Stimulated activated effector memory CD8-positive, alpha-beta T cell treated with anti-CD3 and anti-CD28 coated beads, Interleukin-12 subunit alpha, Interleukin-12 subunit beta, amount 100 ng/mL, for 72 hours (primary cell): ENCODE data around the gene SNX3.
A peak's percentile ranks its signal among the peaks of the same experiment; 100 is the strongest.
"Not testable (repeated sequence)": the region's sequence is repeated elsewhere in the genome, so short reads cannot be mapped to it uniquely, and the experiment has no call there.

Experiments used
- ATAC-seq: fragments of 150-1000 bp; cut with Tn5 transposase; 2 replicates; pipeline ENCODE4 v1.10.0; 2021
- DNase-seq, 2 donors: peaks; one replicate each; pipeline ENCODE4 v3.0.0; 2021 to 2022; ENCODE audit warnings: low spot score in 2 of 2
- H3K27ac Mint-ChIP-seq: one replicate; pipeline ENCODE4 v1.8.0; 2022; ENCODE audit warnings: mild to moderate bottlenecking, mixed read lengths
- H3K36me3 Mint-ChIP-seq: one replicate; pipeline ENCODE4 v1.8.0; 2022; ENCODE audit warnings: mild to moderate bottlenecking, mixed read lengths
- H3K4me1 Mint-ChIP-seq: one replicate; pipeline ENCODE4 v1.8.0; 2022; ENCODE audit warnings: mixed read lengths
- H3K4me3 Mint-ChIP-seq: one replicate; pipeline ENCODE4 v1.8.0; 2022; ENCODE audit warnings: mild to moderate bottlenecking, mixed read lengths
- H3K9me3 Mint-ChIP-seq: one replicate; pipeline ENCODE4 v1.8.0; 2022; ENCODE audit warnings: mixed read lengths

The SNX3 gene

GRCh38 chr6:108277831-108278230 is 17.0 kb upstream of the SNX3 start:
- no peak for ATAC-seq
- Mint-ChIP-seq H3K4me1 (no peaks in the 10 kb centered on the region), H3K27ac (no peak overlapping the region), H3K4me3 (no peak overlapping the region), H3K9me3 (no peaks in the 10 kb centered on the region), H3K36me3 (no peaks in the 10 kb centered on the region)
- no peak for DNase-seq

- H3K4me1 Mint-ChIP-seq = no peaks in the 10 kb centered on the region
Observed at GRCh38 chr6:108277295-108277694, 16.5 kb upstream of the SNX3 start.

DNA sequence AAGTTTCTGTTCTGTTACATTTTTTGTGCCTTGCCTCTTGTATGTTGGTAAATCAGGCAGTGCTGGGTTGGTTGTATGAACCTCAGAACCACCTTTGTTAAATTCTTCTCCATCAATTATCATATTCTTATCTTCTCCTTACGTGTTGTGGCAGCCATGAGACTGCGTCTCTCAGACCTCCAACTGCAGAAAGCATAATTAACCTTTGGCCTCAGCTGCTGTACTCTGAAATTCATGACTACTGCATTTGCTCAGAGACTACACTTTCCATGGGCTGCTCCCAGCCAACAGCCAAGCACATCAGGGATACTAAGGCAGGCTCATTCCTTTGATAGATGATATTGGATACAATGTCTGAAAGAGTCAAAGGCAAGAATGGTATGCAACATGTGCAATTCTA is 15.1 kb upstream of the SNX3 start:
- DNase-seq (no peak), ATAC-seq (no peak)
- Mint-ChIP-seq H3K36me3 (no peaks in the 10 kb centered on the region), H3K27ac (no peak overlapping the region), H3K4me1 (no peaks in the 10 kb centered on the region), H3K9me3 (no peaks in the 10 kb centered on the region), H3K4me3 (no peak overlapping the region)

More at GRCh38 chr6:108277295-108277694, 16.5 kb upstream of the SNX3 start:
- Mint-ChIP-seq H3K36me3 (no peaks in the 10 kb centered on the region), H3K4me3 (no peak overlapping the region), H3K27ac (no peak overlapping the region), H3K9me3 (no peaks in the 10 kb centered on the region)
- no peak for ATAC-seq
- DNase-seq = no peak

- DNase-seq (no peak), ATAC-seq (no peak)
- Mint-ChIP-seq H3K4me1 (no peaks in the 10 kb centered on the region), H3K9me3 (no peaks in the 10 kb centered on the region), H3K27ac (no peak overlapping the region), H3K36me3 (no peaks in the 10 kb centered on the region), H3K4me3 (no peak overlapping the region)
Observed at GRCh38 chr6:108274546-108274945, 13.7 kb upstream of the SNX3 start.

- not testable (repeated sequence) for H3K9me3 Mint-ChIP-seq, DNase-seq, H3K4me3 Mint-ChIP-seq, H3K36me3 Mint-ChIP-seq, H3K27ac Mint-ChIP-seq, ATAC-seq, H3K4me1 Mint-ChIP-seq
Observed at GRCh38 chr6:108269955-108270354, 9.1 kb upstream of the SNX3 start.

DNA sequence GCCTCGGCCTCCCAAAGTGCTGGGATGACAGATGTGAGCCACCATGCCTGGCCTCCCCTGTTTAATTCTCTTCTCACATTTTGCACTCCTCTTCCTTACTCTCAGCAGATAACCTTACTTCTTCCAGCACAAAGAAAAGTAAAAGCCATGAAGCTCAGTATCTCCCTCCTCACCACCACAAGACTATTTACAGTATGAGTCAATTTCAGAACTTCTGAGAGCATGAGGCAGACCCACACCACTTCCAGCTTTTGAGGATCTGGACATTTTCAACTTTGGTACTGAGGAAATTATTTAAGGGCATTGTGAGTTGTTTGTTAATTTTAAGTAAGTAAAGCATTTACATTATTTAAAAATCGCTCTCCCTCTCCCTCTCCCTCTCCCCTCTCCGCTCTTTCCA is 8.0 kb upstream of the SNX3 start:
- no peaks in the 10 kb centered on the region for H3K36me3 Mint-ChIP-seq
- H3K4me1 Mint-ChIP-seq = no peaks in the 10 kb centered on the region
- H3K27ac Mint-ChIP-seq = no peak overlapping the region
- ATAC-seq = no peak
- no peak for DNase-seq
- H3K9me3 Mint-ChIP-seq = no peaks in the 10 kb centered on the region
- no peak overlapping the region for H3K4me3 Mint-ChIP-seq

- no peak for DNase-seq
- ATAC-seq = no peak
- Mint-ChIP-seq H3K27ac (no peak overlapping the region), H3K4me1 (no peaks in the 10 kb centered on the region), H3K4me3 (no peak overlapping the region), H3K36me3 (no peaks in the 10 kb centered on the region), H3K9me3 (no peaks in the 10 kb centered on the region)
Observed at GRCh38 chr6:108263371-108263770, 2.5 kb upstream of the SNX3 start.

DNA sequence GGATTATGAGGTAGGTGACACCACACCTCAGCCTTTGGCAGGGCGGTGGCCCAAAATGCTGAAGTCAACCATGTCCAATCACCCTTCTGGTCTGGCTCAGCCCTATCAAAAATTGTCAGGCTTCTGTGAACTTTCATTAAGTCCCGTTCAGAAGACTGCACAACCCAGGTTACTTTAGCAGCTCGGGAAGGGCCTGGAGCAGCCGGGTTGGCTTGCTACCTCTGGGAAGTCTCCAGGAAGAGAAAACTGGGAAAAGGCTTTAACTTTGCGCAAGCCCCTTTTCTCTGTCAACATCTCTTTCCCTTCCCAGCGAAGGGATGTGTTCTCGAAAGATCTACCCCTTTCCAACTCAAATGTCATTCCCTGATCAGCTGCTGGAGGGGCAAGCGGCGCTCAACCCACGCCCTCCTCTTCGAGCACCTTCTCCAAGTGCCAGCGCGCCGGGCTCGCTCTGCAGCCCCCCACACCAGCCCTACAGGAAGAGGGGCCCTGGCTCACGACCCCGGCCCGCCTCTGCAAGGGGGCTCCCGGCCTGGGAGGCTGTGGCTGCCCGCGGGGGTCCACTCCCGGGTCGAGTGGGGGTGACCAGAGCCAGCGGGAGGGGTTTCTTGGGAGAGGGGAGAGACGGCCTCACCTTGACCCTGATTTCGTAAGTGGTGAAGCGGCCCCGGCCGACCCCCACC is 573 bp downstream of the SNX3 start:
- Mint-ChIP-seq H3K9me3 (no peaks in the 10 kb centered on the region), H3K27ac (peak overlapping the region; percentile 93), H3K36me3 (peaks cover 5% of the 10 kb centered on the region), H3K4me3 (peak overlapping the region; percentile 77), H3K4me1 (peaks cover 9% of the 10 kb centered on the region)
- peak; percentile 5 for ATAC-seq
- DNase-seq = peak in 1 of 2 donors; percentile 2

DNA sequence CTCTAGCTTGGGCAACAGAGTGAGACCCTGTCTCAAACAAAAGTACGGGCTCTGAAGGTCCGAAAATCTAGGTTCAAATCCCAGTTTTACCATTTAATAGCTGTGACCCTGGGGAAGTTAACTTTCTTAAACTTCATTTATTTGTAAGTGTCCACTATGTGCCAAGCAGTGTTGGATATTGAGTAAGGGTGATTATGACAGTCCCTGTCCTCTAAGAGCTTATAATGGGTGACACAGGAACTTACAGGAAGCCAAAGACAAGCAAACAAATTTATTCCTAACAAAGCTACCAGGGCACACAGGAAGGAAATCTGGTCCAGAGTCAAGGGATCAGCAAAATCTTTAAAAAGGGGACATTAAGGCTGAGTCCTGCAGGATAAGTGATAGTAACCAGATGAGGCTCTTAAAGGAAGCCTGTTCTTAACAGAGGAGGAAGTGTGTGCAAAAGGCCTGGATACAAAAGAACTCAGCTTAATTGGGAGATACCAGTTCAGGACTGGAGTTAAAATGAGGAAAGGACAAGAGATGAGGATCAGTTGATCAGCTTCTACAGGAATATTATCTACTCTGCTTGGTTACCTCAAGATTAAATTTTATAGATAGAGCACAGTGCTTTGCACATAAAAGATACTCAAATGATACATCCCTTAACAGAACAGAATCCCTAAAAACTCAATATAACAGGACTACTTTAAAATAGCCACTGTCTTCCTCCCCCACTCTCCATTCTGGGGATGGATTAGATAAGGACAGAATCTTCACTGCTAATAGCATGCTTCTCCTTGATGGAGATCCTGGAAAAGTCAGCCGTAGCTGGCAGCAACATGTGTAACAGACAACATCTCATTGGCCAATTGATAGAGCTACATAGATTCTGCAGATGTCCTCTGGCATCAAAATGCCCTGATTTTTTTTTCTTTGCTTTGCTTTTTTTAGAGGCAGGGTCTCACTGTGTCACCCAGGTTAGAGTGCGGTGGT is 6.1 kb downstream of the SNX3 start:
- H3K9me3 Mint-ChIP-seq = no peaks in the 10 kb centered on the region
- H3K27ac Mint-ChIP-seq = peak overlapping the region; percentile 18
- DNase-seq (no peak), ATAC-seq (no peak)
- H3K36me3 Mint-ChIP-seq = peaks cover 30% of the 10 kb centered on the region
- no peak overlapping the region for H3K4me3 Mint-ChIP-seq
- peaks cover 32% of the 10 kb centered on the region for H3K4me1 Mint-ChIP-seq

- Mint-ChIP-seq H3K4me1 (peaks cover 34% of the 10 kb centered on the region), H3K4me3 (no peak overlapping the region), H3K9me3 (no peaks in the 10 kb centered on the region), H3K27ac (no peak overlapping the region), H3K36me3 (peaks cover 30% of the 10 kb centered on the region)
- DNase-seq = no peak
- no peak for ATAC-seq
Observed at GRCh38 chr6:108253241-108253640, 7.6 kb downstream of the SNX3 start.

DNA sequence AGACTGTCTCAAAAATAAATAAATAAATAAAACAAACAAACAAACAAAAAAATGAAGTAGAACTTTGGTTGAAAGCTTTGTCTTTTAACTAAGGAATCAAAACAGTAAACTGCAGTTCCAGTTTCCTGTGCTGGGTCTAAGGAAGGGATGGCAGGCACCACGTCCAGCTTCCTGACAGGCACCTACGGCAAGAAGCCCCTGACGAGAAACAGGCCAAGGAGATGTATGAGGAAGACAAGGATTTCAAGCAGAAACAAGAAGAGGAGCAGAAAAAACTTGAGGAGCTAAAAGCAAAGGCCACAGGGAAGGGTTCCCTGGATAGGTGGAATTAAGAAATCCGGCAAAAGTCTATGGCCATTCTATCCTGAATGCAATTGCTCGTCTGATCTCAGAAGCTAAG is 8.8 kb downstream of the SNX3 start:
- H3K9me3 Mint-ChIP-seq = no peaks in the 10 kb centered on the region
- H3K4me1 Mint-ChIP-seq = peaks cover 36% of the 10 kb centered on the region
- no peak overlapping the region for H3K27ac Mint-ChIP-seq
- no peak for ATAC-seq
- H3K36me3 Mint-ChIP-seq = peaks cover 26% of the 10 kb centered on the region
- H3K4me3 Mint-ChIP-seq = no peak overlapping the region
- no peak for DNase-seq

DNA sequence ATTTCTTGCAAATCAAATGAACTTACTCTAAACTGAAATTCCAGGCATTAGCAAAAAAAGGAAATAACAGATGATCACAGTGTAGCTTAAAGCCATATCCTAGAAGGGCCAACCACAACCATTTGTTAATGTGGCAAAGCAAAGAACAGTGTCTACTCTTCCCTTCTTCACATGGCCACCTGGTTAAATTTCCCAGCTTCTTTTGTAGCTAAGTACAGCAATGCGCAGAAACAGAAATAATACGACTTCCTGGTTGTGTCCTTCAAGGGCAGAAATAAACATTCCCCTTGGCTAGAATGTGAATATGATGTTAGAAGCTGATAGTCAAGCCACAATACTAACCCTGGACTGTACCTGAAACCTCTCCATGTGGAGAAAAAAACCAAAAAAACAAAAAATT is 9.6 kb downstream of the SNX3 start:
- peaks cover 29% of the 10 kb centered on the region for H3K4me1 Mint-ChIP-seq
- no peak overlapping the region for H3K27ac Mint-ChIP-seq
- no peak for ATAC-seq
- H3K9me3 Mint-ChIP-seq = no peaks in the 10 kb centered on the region
- peaks cover 34% of the 10 kb centered on the region for H3K36me3 Mint-ChIP-seq
- no peak overlapping the region for H3K4me3 Mint-ChIP-seq
- no peak for DNase-seq

- no peak for DNase-seq
- peaks cover 29% of the 10 kb centered on the region for H3K4me1 Mint-ChIP-seq
- no peak for ATAC-seq
- no peaks in the 10 kb centered on the region for H3K9me3 Mint-ChIP-seq
- H3K27ac Mint-ChIP-seq = no peak overlapping the region
- peaks cover 40% of the 10 kb centered on the region for H3K36me3 Mint-ChIP-seq
- H3K4me3 Mint-ChIP-seq = no peak overlapping the region
Observed at GRCh38 chr6:108250240-108250866, 10.5 kb downstream of the SNX3 start.

DNA sequence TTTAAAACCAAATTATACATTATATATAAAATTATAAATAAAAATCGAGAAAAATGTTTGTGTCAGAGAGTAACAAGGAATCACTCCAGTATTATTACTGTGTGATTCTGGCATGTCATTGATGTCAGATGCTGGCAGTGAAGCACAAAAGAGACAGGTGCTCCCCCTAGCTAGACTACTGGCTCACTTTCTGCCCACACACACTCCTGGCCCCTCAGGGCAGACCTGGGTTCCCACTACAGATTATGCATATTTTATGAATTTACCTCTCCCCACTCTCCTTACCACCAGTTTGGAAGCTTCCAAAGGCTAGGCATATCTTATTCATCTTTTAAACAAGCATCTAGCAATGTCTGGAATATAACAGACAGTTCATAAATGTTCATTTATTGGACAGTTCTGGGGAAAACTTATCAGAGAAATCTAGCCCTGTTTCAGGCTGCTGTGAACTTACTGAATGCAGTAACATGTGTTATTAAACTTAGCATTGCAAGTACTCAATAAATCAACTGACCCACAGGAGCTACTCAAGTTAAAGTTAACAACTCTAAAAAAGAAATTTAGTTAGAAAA is 12.8 kb downstream of the SNX3 start:
- Mint-ChIP-seq H3K27ac (no peak overlapping the region), H3K36me3 (peaks cover 37% of the 10 kb centered on the region), H3K4me1 (peaks cover 12% of the 10 kb centered on the region), H3K9me3 (no peaks in the 10 kb centered on the region), H3K4me3 (no peak overlapping the region)
- DNase-seq (no peak), ATAC-seq (no peak)

- H3K9me3 Mint-ChIP-seq, H3K4me3 Mint-ChIP-seq, DNase-seq, ATAC-seq, H3K27ac Mint-ChIP-seq: not testable (repeated sequence)
- peaks cover 20% of the 10 kb centered on the region for H3K4me1 Mint-ChIP-seq
- H3K36me3 Mint-ChIP-seq = peaks cover 29% of the 10 kb centered on the region
Observed at GRCh38 chr6:108245095-108245494, 15.7 kb downstream of the SNX3 start.
